OCI-LY3 (cell line): ENCODE data around the gene HELZ.

ENCODE experiments used
- CTCF ChIP-seq: fragments of 200-600, 300-600 bp; sonication (generic); IDR thresholded peaks from 2 replicates; pipeline ENCODE4 v1.5.1; 2014; ENCODE audit warnings: antibody characterized with exemption, low read length, low read depth
- EZH2phosphoT487 ChIP-seq: fragments of 200-600 bp; shearing (Covaris generic); IDR thresholded peaks from 2 replicates; pipeline ENCODE4 v1.6.1; 2018; ENCODE audit warnings: antibody characterized with exemption, mixed run types, low read depth

- TF ChIP-seq CTCF = no peak
- TF ChIP-seq EZH2phosphoT487 = no peak
Measured at GRCh38 chr17:67270416-67270815, 25.4 kb upstream of the HELZ start.
